Skeletal muscle tissue (tissue), 4 donors: ENCODE data around the gene HACL1. TPM values are rescaled to one million over a fixed set of nuclear protein-coding genes. Genes with fewer than 3 reads are reported as not detected.
"Not testable (repeated sequence)": the region's sequence is repeated elsewhere in the genome, so short reads cannot be mapped to it uniquely, and the experiment has no call there.

Source experiments
- H3K27ac ChIP-seq: one replicate; pipeline ENCODE4 v1.7.0; 2013; ENCODE audit warnings: mild to moderate bottlenecking, low read depth, low read length, inconsistent platforms
- H3K27me3 ChIP-seq, 3 donors: one replicate each; pipeline ENCODE4 v1.7.0; 2013; ENCODE audit warnings: low read length in 3 of 3; ENCODE audit not compliant: control insufficient read depth in 3 of 3, insufficient read depth in 3 of 3
- H3K36me3 ChIP-seq, 3 donors: one replicate each; pipeline ENCODE4 v1.7.0; 2013; ENCODE audit warnings: low read length in 3 of 3; ENCODE audit not compliant: control insufficient read depth in 3 of 3, insufficient read depth in 3 of 3
- H3K4me1 ChIP-seq, 3 donors: one replicate each; pipeline ENCODE4 v1.7.0; 2013; ENCODE audit warnings: low read length in 3 of 3, mild to moderate bottlenecking in 3 of 3; ENCODE audit not compliant: control insufficient read depth in 3 of 3, insufficient read depth in 3 of 3
- H3K4me3 ChIP-seq, 3 donors: one replicate each; pipeline ENCODE4 v1.7.0; 2013; ENCODE audit warnings: low read length in 3 of 3
- H3K9ac ChIP-seq, 3 donors: one replicate each; pipeline ENCODE4 v1.7.0; 2013; ENCODE audit warnings: low read length in 3 of 3, mild to moderate bottlenecking in 3 of 3, moderate library complexity in 2 of 3, low read depth in 1 of 3
- H3K9me3 ChIP-seq, 3 donors: one replicate each; pipeline ENCODE4 v1.7.0; 2013; ENCODE audit warnings: low read length in 3 of 3; ENCODE audit not compliant: control insufficient read depth in 3 of 3
- total RNA-seq: library from RNA; depleted of rRNA; stranded (reverse); fragments of >200 nt; gene quantifications from one replicate; pipeline ENCODE4 v1.2.3, GENCODE V29; 2014
- donor health status: Osteomylitis.

Gene HACL1
- total RNA-seq, 1 donor from 2014 or later = 16.7 TPM

- no peaks in the 10 kb centered on the region for H3K36me3 ChIP-seq
- no peak overlapping the region for H3K27ac ChIP-seq
- H3K27me3 ChIP-seq = no peaks in the 10 kb centered on the region
- no peak overlapping the region for H3K4me3 ChIP-seq
- H3K9me3 ChIP-seq = no peaks in the 10 kb centered on the region
- H3K9ac ChIP-seq = no peak overlapping the region
- peaks cover 6 to 8% (median 7%) of the 10 kb centered on the region in 3 donors for H3K4me1 ChIP-seq
These were observed 10.6 kb upstream of the HACL1 start for GRCh38 chr3:15612001-15612400.

GRCh38 chr3:15611018-15611417 is 9.6 kb upstream of the HACL1 start:
- no peaks in the 10 kb centered on the region for H3K9me3 ChIP-seq
- no peak overlapping the region for H3K9ac ChIP-seq
- peaks cover 8 to 14% (median 12%) of the 10 kb centered on the region in 3 donors for H3K4me1 ChIP-seq
- no peaks in the 10 kb centered on the region for H3K27me3 ChIP-seq
- peak overlapping the region; percentile 38 for H3K27ac ChIP-seq
- no peak overlapping the region for H3K4me3 ChIP-seq
- H3K36me3 ChIP-seq = no peaks in the 10 kb centered on the region

- no peaks in the 10 kb centered on the region for H3K27me3 ChIP-seq
- peak overlapping the region; percentile 38 for H3K27ac ChIP-seq
- no peak overlapping the region for H3K9ac ChIP-seq
- H3K36me3 ChIP-seq = peaks cover 0 to under 1% (median 0%) of the 10 kb centered on the region in 3 donors
- no peak overlapping the region for H3K4me3 ChIP-seq
- H3K4me1 ChIP-seq = peaks cover 8 to 15% (median 12%) of the 10 kb centered on the region in 3 donors
- H3K9me3 ChIP-seq = no peaks in the 10 kb centered on the region
These were observed 8.9 kb upstream of the HACL1 start for GRCh38 chr3:15610082-15610759.

GRCh38 chr3:15606434-15606891 is 5.1 kb upstream of the HACL1 start:
- Histone ChIP-seq H3K9me3 (no peaks in the 10 kb centered on the region), H3K4me1 (peaks cover 16 to 24% (median 22%) of the 10 kb centered on the region in 3 donors), H3K27ac (peak overlapping the region; percentile 37), H3K27me3 (no peaks in the 10 kb centered on the region), H3K36me3 (peaks cover 0 to 3% (median 0%) of the 10 kb centered on the region in 3 donors), H3K4me3 (no peak overlapping the region), H3K9ac (no peak overlapping the region)

- H3K27me3 ChIP-seq, H3K9me3 ChIP-seq, H3K36me3 ChIP-seq, H3K9ac ChIP-seq, H3K4me3 ChIP-seq, H3K27ac ChIP-seq: not testable (repeated sequence)
- peaks cover 25 to 32% (median 26%) of the 10 kb centered on the region in 3 donors for H3K4me1 ChIP-seq
These were observed 3.2 kb upstream of the HACL1 start for GRCh38 chr3:15604584-15604983.

- H3K9ac ChIP-seq = peak overlapping the region in 1 of 3 donors; percentile 94
- H3K9me3 ChIP-seq, H3K27me3 ChIP-seq, H3K27ac ChIP-seq: not testable (repeated sequence)
- H3K4me3 ChIP-seq = peak overlapping the region in 2 of 3 donors; percentile 79 to 99
- H3K36me3 ChIP-seq = peaks cover 5 to 22% (median 17%) of the 10 kb centered on the region in 3 donors
- peaks cover 21 to 32% (median 26%) of the 10 kb centered on the region in 3 donors for H3K4me1 ChIP-seq
These were observed 1.4 kb upstream of the HACL1 start for GRCh38 chr3:15602816-15603215.

- peak overlapping the region; percentile 87 to 94 (median 93) for H3K9ac ChIP-seq
- peaks cover 19 to 32% (median 26%) of the 10 kb centered on the region in 3 donors for H3K4me1 ChIP-seq
- peak overlapping the region; percentile 81 for H3K27ac ChIP-seq
- no peaks in the 10 kb centered on the region for H3K9me3 ChIP-seq
- H3K36me3 ChIP-seq = peaks cover 7 to 29% (median 20%) of the 10 kb centered on the region in 3 donors
- peak overlapping the region; percentile 79 to 100 (median 99) for H3K4me3 ChIP-seq
- no peaks in the 10 kb centered on the region for H3K27me3 ChIP-seq
These were observed 772 bp upstream of the HACL1 start for GRCh38 chr3:15602146-15602536.

GRCh38 chr3:15601046-15601398 is 347 bp downstream of the HACL1 start:
- peak overlapping the region; percentile 87 to 94 (median 94) for H3K9ac ChIP-seq
- H3K27me3 ChIP-seq = no peaks in the 10 kb centered on the region
- H3K4me1 ChIP-seq = peaks cover 19 to 25% (median 20%) of the 10 kb centered on the region in 3 donors
- H3K36me3 ChIP-seq = peaks cover 7 to 30% (median 24%) of the 10 kb centered on the region in 3 donors
- H3K4me3 ChIP-seq = peak overlapping the region; percentile 79 to 100 (median 99)
- H3K27ac ChIP-seq = peak overlapping the region; percentile 81
- H3K9me3 ChIP-seq = no peaks in the 10 kb centered on the region

GRCh38 chr3:15595955-15596354 is 5.4 kb downstream of the HACL1 start:
- Histone ChIP-seq H3K36me3 (peaks cover 7 to 32% (median 24%) of the 10 kb centered on the region in 3 donors), H3K27me3 (no peaks in the 10 kb centered on the region), H3K4me3 (no peak overlapping the region), H3K4me1 (peaks cover 9 to 10% (median 10%) of the 10 kb centered on the region in 3 donors), H3K9ac (no peak overlapping the region), H3K27ac (no peak overlapping the region), H3K9me3 (no peaks in the 10 kb centered on the region)

- Histone ChIP-seq H3K9ac (no peak overlapping the region), H3K4me3 (no peak overlapping the region), H3K4me1 (no peaks in the 10 kb centered on the region), H3K36me3 (peaks cover 12 to 26% (median 21%) of the 10 kb centered on the region in 3 donors), H3K27ac (no peak overlapping the region), H3K27me3 (no peaks in the 10 kb centered on the region), H3K9me3 (no peaks in the 10 kb centered on the region)
These were observed 8.4 kb downstream of the HACL1 start for GRCh38 chr3:15592968-15593367.
